B cell (primary cell): ENCODE results near the gene PPP2R2C. TPM values are rescaled to one million over a fixed set of nuclear protein-coding genes. Genes with fewer than 3 reads are reported as not detected.

ENCODE experiments used
- ATAC-seq: fragments of 200-7000 bp; cut with Tn5 transposase; one replicate; pipeline ENCODE4 v1.10.0; 2021; ENCODE audit warnings: low read depth, mild to moderate bottlenecking, moderate number of reproducible peaks, moderate library complexity
- CTCF ChIA-PET: fragments of 350-600 bp; sonication (Branson Sonifier 250); formaldehyde crosslinking; loops from one replicate; lab custom pipeline; 2021; ENCODE audit warnings: antibody characterized with exemption, inconsistent platforms; lab: Charles Lee
- POLR2A ChIA-PET: fragments of 350-600 bp; sonication (Branson Sonifier 250); formaldehyde crosslinking; loops from one replicate; lab custom pipeline; 2021; ENCODE audit warnings: antibody characterized with exemption; lab: Charles Lee
- DNase-seq: peaks from one replicate; pipeline ENCODE4 v3.0.0; 2013
- H2AFZ ChIP-seq: 2 replicates; pipeline ENCODE4 v1.6.1; 2012; ENCODE audit warnings: mild to moderate bottlenecking, low read depth, low read length; ENCODE audit not compliant: insufficient read depth, poor library complexity, severe bottlenecking
- H3K27ac ChIP-seq, 2 donors: 1 replicate in 1 of 2; 2 replicates in 1 of 2; pipeline ENCODE4 v1.5.1; 2012 to 2013; ENCODE audit warnings: low read length in 2 of 2, mild to moderate bottlenecking in 2 of 2, moderate library complexity in 1 of 2
- H3K27me3 ChIP-seq, 4 experiments: fragments of 200-600 bp in 1 of 4; sonication (generic) in 1 of 4; replicated peaks in 1 of 4; 1 replicate in 2 of 4; 2 replicates in 2 of 4; pipeline versions ENCODE4 v1.6.1 to v1.7.0; 2013 to 2016; ENCODE audit warnings: low read length in 3 of 4, mild to moderate bottlenecking in 2 of 4, mixed read lengths in 1 of 4, moderate library complexity in 1 of 4; ENCODE audit not compliant: insufficient read depth in 4 of 4, control insufficient read depth in 3 of 4; ENCODE audit errors: control extremely low read depth in 1 of 4
- H3K36me3 ChIP-seq, 2 experiments: replicated peaks in 1 of 2; 1 replicate in 1 of 2; 2 replicates in 1 of 2; pipeline versions ENCODE4 v1.6.1 to v1.7.1; 2013; ENCODE audit warnings: low read length in 1 of 2; ENCODE audit not compliant: insufficient read depth in 2 of 2, control insufficient read depth in 1 of 2; ENCODE audit errors: control extremely low read depth in 1 of 2, extremely low read depth in 1 of 2
- H3K4me1 ChIP-seq, 2 donors: fragments of 200-600 bp in 1 of 2; sonication (generic) in 1 of 2; 1 replicate in 1 of 2; 2 replicates in 1 of 2; pipeline versions ENCODE4 v1.5.1 to v1.6.1; 2013 to 2017; ENCODE audit warnings: low read length in 2 of 2; ENCODE audit not compliant: control insufficient read depth in 2 of 2, insufficient read depth in 2 of 2
- H3K4me2 ChIP-seq: replicated peaks from 2 replicates; pipeline ENCODE3; 2012; ENCODE audit warnings: mild to moderate bottlenecking, low read depth, low read length; ENCODE audit not compliant: poor library complexity, severe bottlenecking
- H3K4me3 ChIP-seq, 5 experiments: fragments of 200-600 bp in 1 of 5; sonication (generic) in 1 of 5; 1 replicate in 3 of 5; 2 replicates in 2 of 5; pipeline versions ENCODE4 v1.5.1 to v1.7.0; 2011 to 2016; ENCODE audit warnings: low read length in 4 of 5, mild to moderate bottlenecking in 4 of 5, low read depth in 2 of 5, control low read depth in 1 of 5, moderate library complexity in 1 of 5; ENCODE audit not compliant: insufficient read depth in 1 of 5; ENCODE audit errors: control extremely low read depth in 1 of 5, extremely low read depth in 1 of 5
- H3K79me2 ChIP-seq: fragments of 200-600 bp; sonication (generic); one replicate; pipeline ENCODE4 v1.6.0; 2016; ENCODE audit warnings: low read length; ENCODE audit not compliant: control insufficient read depth, insufficient read depth
- H3K9ac ChIP-seq: fragments of 200-600 bp; sonication (generic); 2 replicates; pipeline ENCODE4 v1.6.1; 2017; ENCODE audit warnings: mild to moderate bottlenecking, low read length, moderate library complexity
- H3K9me3 ChIP-seq, 3 donors: one replicate each; pipeline versions ENCODE4 v1.6.1 to v1.7.1; 2013; ENCODE audit warnings: low read length in 2 of 3; ENCODE audit not compliant: control insufficient read depth in 2 of 3, insufficient read depth in 1 of 3; ENCODE audit errors: control extremely low read depth in 1 of 3
- H4K20me1 ChIP-seq: 2 replicates; pipeline ENCODE4 v1.6.0; 2012; ENCODE audit warnings: mild to moderate bottlenecking, low read length; ENCODE audit not compliant: insufficient read depth, control insufficient read depth, poor library complexity, severe bottlenecking
- H3K27ac Mint-ChIP-seq: one replicate; pipeline ENCODE4 v1.8.0; 2021; ENCODE audit warnings: mixed read lengths
- H3K27me3 Mint-ChIP-seq: one replicate; pipeline ENCODE4 v1.8.0; 2021; ENCODE audit warnings: mixed read lengths
- H3K4me1 Mint-ChIP-seq: one replicate; pipeline ENCODE4 v1.8.0; 2021; ENCODE audit warnings: mixed read lengths
- H3K4me3 Mint-ChIP-seq: one replicate; pipeline ENCODE4 v1.8.0; 2021; ENCODE audit warnings: mixed read lengths
- H3K9me3 Mint-ChIP-seq: one replicate; pipeline ENCODE4 v1.8.0; 2022; ENCODE audit warnings: mixed read lengths; ENCODE audit not compliant: insufficient read depth
- CTCF ChIP-seq: fragments of 200-600 bp; IDR thresholded peaks from one replicate; pipeline ENCODE4 v1.8.0; 2022; ENCODE audit warnings: antibody characterized with exemption, mild to moderate bottlenecking
- EZH2 ChIP-seq: IDR thresholded peaks from 2 replicates; pipeline ENCODE4 v1.6.1; 2012; ENCODE audit warnings: borderline replicate concordance, low read depth, mild to moderate bottlenecking, moderate library complexity, low read length; ENCODE audit not compliant: insufficient read depth, poor library complexity, severe bottlenecking
- WGBS: methylation state at CpG from one replicate; pipeline ENCODE4 v1.1.5; 2013; ENCODE audit warnings: missing lambda C conversion rate; ENCODE audit not compliant: insufficient coverage; 5-methylcytosine and 5-hydroxymethylcytosine counted together
- intact Hi-C: fragments of 100-400 bp; cut with micrococcal nuclease; formaldehyde crosslinking; loops from one replicate; pipeline ENCODE4 v1.10.0; 2022
- polyA plus RNA-seq: library from polyadenylated mRNA; depleted of rRNA; stranded (reverse); fragments of >200 nt; gene quantifications from 2 replicates; pipeline ENCODE4 v1.2.3, GENCODE V29; 2012
- total RNA-seq, 2 donors: library from RNA; stranded (reverse); fragments of 120-200 nt in 1 of 2; gene quantifications; 1 replicate in 1 of 2; 2 replicates in 1 of 2; pipeline versions ENCODE4 v1.2.3 to v1.2.4, GENCODE V29; 2013 to 2022

PPP2R2C gene
- total and polyA plus RNA-seq, 2 donors (not counting 1 experiment from before 2014, with no cell fraction given): not detected

DNA sequence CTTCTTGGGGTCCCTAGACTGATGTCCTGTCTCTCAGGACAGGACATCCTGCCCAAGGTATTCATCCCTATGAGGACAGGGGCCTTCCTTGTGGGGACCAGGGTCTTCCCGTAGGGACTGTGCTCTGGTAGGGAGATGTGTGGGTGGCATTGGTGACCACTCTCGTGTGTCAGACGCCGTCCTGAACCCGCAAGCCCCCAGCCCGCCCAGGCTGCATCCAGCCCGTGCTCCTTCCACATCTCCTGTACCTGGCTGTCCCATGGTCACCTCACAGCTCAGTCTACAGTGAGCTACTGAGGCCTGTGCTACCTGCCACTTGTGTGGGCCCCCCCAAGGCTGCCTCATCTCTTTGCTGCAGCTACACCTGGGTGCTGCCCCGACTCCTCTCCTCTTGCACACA lies 178.8 kb downstream of the PPP2R2C start:
- no peaks in the 10 kb centered on the region for H3K36me3 ChIP-seq
- no peaks in the 10 kb centered on the region for H4K20me1 ChIP-seq
- H3K27me3 ChIP-seq: no peaks in the 10 kb centered on the region
- DNase-seq: no peak
- H2AFZ ChIP-seq: no peak overlapping the region
- intact Hi-C loops: no loop called here
- no peak overlapping the region for H3K27ac Mint-ChIP-seq
- no peaks in the 10 kb centered on the region for H3K79me2 ChIP-seq
- POLR2A ChIA-PET: no interaction called here
- no peak for TF ChIP-seq CTCF
- no peak for TF ChIP-seq EZH2
- no peaks in the 10 kb centered on the region for H3K27me3 Mint-ChIP-seq
- no peak overlapping the region for H3K9ac ChIP-seq
- WGBS: 92% methylated on average over 6 of the region's 8 CpGs
- H3K4me1 Mint-ChIP-seq: no peaks in the 10 kb centered on the region
- H3K9me3 ChIP-seq: no peaks in the 10 kb centered on the region
- no peaks in the 10 kb centered on the region for H3K9me3 Mint-ChIP-seq
- H3K4me2 ChIP-seq: no peak overlapping the region
- no peaks in the 10 kb centered on the region for H3K4me1 ChIP-seq
- CTCF ChIA-PET: no interaction called here
- no peak overlapping the region for H3K27ac ChIP-seq
- H3K4me3 Mint-ChIP-seq: no peak overlapping the region
- no peak for ATAC-seq
- no peak overlapping the region for H3K4me3 ChIP-seq

- H3K4me3 ChIP-seq: no peak overlapping the region
- WGBS: 96% methylated on average over 8 of the region's 8 CpGs
- no peak overlapping the region for H3K9ac ChIP-seq
- no peak for DNase-seq
- no peak overlapping the region for H3K4me2 ChIP-seq
- no peaks in the 10 kb centered on the region for H3K9me3 Mint-ChIP-seq
- no peak overlapping the region for H3K27ac Mint-ChIP-seq
- TF ChIP-seq EZH2 (no peak), CTCF (no peak)
- H3K9me3 ChIP-seq: no peaks in the 10 kb centered on the region
- H2AFZ ChIP-seq: no peak overlapping the region
- ChIA-PET POLR2A (no interaction called here), CTCF (no interaction called here)
- no peaks in the 10 kb centered on the region for H3K79me2 ChIP-seq
- H3K4me1 ChIP-seq: no peaks in the 10 kb centered on the region
- no peaks in the 10 kb centered on the region for H3K4me1 Mint-ChIP-seq
- no peaks in the 10 kb centered on the region for H3K27me3 Mint-ChIP-seq
- no peaks in the 10 kb centered on the region for H3K36me3 ChIP-seq
- H4K20me1 ChIP-seq: no peaks in the 10 kb centered on the region
- no peak overlapping the region for H3K27ac ChIP-seq
- no peak overlapping the region for H3K4me3 Mint-ChIP-seq
- intact Hi-C loops: no loop called here
- no peaks in the 10 kb centered on the region for H3K27me3 ChIP-seq
- ATAC-seq: no peak
Observed at GRCh38 chr4:6293097-6293445, 179.3 kb downstream of the PPP2R2C start.
